Liver (tissue), 3 donors: ENCODE results near the gene CALM3.

Experiments
- CTCF ChIP-seq: fragments of 150-350 bp; IDR thresholded peaks from 2 replicates; pipeline ENCODE4 v1.5.1; 2017; ENCODE audit warnings: improper control_type of control experiment, low read depth, low read length; ENCODE audit not compliant: missing input control
- EGR1 ChIP-seq, 2 donors: IDR thresholded peaks; 2 replicates each; pipeline ENCODE4 v1.6.1; 2016 to 2018; ENCODE audit warnings: antibody characterized with exemption in 2 of 2, low read depth in 2 of 2
- FOXA2 ChIP-seq: IDR thresholded peaks from 2 replicates; pipeline ENCODE4 v1.6.1; 2016; ENCODE audit warnings: antibody characterized with exemption
- GABPA ChIP-seq, 2 donors: IDR thresholded peaks in 1 of 2; conservative IDR thresholded peaks in 1 of 2; 2 replicates each; pipeline ENCODE4 v1.6.1; 2016; ENCODE audit warnings: antibody characterized with exemption in 2 of 2, mild to moderate bottlenecking in 1 of 2, moderate library complexity in 1 of 2
- RAD21 ChIP-seq, 2 donors: IDR thresholded peaks; 2 replicates each; pipeline ENCODE4 v1.6.1; 2016; ENCODE audit warnings: antibody characterized with exemption in 2 of 2, mild to moderate bottlenecking in 2 of 2
- REST ChIP-seq: IDR thresholded peaks from 2 replicates; pipeline ENCODE4 v1.6.1; 2016; ENCODE audit warnings: antibody characterized with exemption, mild to moderate bottlenecking
- SP1 ChIP-seq: IDR thresholded peaks from 2 replicates; pipeline ENCODE4 v1.6.1; 2018; ENCODE audit warnings: antibody characterized with exemption, mild to moderate bottlenecking
- YY1 ChIP-seq: IDR thresholded peaks from 2 replicates; pipeline ENCODE4 v1.6.1; 2016; ENCODE audit warnings: antibody characterized with exemption, mild to moderate bottlenecking
- ZBTB33 ChIP-seq: IDR thresholded peaks from 2 replicates; pipeline ENCODE4 v1.6.1; 2016; ENCODE audit warnings: antibody characterized with exemption
- donor health status: healthy.
- donor health status: healthy.

- no peak for TF ChIP-seq CTCF
- no peak for TF ChIP-seq RAD21 (IDR thresholded peaks at IDR 0.05)
- no peak for TF ChIP-seq REST
- no peak for TF ChIP-seq YY1
- no peak for TF ChIP-seq EGR1 (IDR thresholded peaks at IDR 0.05; ENCODE audit: low read depth in 2 of 2)
- TF ChIP-seq SP1, result no peak
- no peak for TF ChIP-seq GABPA (IDR thresholded peaks at IDR 0.05 in 1 of 2, conservative IDR thresholded peaks at IDR 0.05 in 1 of 2)
- TF ChIP-seq FOXA2, result no peak
- TF ChIP-seq ZBTB33, result no peak
Observed at GRCh38 chr19:46608581-46609345, 7.6 kb downstream of the CALM3 start.
